ENCODE data around the gene SPATA6. TPM values are rescaled to one million over a fixed set of nuclear protein-coding genes. Genes with fewer than 3 reads are reported as not detected.
"Not testable (repeated sequence)": the region's sequence is repeated elsewhere in the genome, so short reads cannot be mapped to it uniquely, and the experiment has no call there.

SPATA6 gene
- total RNA-seq, 4 donors from 2014 or later, result 0.85 to 7.0 (median 3.2) TPM

- intact Hi-C loops (cut with DNase I; ENCODE audit: low total_unique reads), result no loop called here
- Histone ChIP-seq H3K4me3 (no peak overlapping the region), H3K4me1 (peaks cover 0 to 15% of the 10 kb centered on the region in 2 donors), H3K9me3 (no peaks in the 10 kb centered on the region), H3K27ac (no peak overlapping the region), H3K27me3 (no peaks in the 10 kb centered on the region), H3K36me3 (no peaks in the 10 kb centered on the region)
- ATAC-seq, result no peak
- no peak for DNase-seq
- in situ Hi-C loops (cut with MboI; ENCODE audit: low sequenced_read_pairs in 4 of 4), result no loop called here
- TF ChIP-seq, protein P1, sequence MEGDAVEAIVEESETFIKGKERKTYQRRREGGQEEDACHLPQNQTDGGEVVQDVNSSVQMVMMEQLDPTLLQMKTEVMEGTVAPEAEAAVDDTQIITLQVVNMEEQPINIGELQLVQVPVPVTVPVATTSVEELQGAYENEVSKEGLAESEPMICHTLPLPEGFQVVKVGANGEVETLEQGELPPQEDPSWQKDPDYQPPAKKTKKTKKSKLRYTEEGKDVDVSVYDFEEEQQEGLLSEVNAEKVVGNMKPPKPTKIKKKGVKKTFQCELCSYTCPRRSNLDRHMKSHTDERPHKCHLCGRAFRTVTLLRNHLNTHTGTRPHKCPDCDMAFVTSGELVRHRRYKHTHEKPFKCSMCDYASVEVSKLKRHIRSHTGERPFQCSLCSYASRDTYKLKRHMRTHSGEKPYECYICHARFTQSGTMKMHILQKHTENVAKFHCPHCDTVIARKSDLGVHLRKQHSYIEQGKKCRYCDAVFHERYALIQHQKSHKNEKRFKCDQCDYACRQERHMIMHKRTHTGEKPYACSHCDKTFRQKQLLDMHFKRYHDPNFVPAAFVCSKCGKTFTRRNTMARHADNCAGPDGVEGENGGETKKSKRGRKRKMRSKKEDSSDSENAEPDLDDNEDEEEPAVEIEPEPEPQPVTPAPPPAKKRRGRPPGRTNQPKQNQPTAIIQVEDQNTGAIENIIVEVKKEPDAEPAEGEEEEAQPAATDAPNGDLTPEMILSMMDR (IDR thresholded peaks at IDR 0.05 in 4 of 5, conservative IDR thresholded peaks at IDR 0.05 in 1 of 5), result no peak
- TF ChIP-seq POLR2A (IDR thresholded peaks at IDR 0.05), result no peak
Measured at GRCh38 chr1:48466594-48466993, 5.4 kb downstream of the SPATA6 start.

DNA sequence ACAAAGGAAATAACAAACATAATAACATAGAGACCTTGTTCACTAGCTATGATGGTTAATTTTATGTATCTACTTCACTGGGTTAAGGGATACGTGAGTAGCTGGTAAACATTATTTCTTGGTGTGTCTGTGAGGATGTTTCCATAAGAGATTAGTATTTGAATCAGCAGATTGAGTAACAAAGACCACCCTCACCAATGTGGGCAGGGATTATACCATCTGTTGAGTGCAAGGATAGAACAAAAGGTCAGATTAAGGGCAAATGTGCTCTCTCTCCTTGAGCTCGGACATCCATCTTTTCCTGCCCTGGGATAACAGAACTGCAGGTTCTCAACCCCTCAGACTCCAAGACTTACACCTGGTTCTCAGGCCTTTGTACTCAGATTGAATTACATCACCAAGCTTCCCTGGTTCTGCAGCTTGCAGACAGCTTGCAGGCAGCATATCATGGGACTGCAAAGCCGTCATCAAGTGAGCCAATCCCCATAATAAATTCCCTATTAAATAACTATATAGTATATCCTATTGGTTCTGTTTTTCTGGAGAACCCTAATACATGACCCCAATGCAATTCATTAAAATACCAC, 9.2 kb downstream of the SPATA6 start:
- in situ Hi-C loops (cut with MboI; ENCODE audit: low sequenced_read_pairs in 4 of 4), result no loop called here
- H3K36me3 ChIP-seq, result no peaks in the 10 kb centered on the region
- no peaks in the 10 kb centered on the region for H3K9me3 ChIP-seq
- DNase-seq, result no peak
- no peak for ATAC-seq
- intact Hi-C loops (cut with DNase I; ENCODE audit: low total_unique reads), result no loop called here
- no peaks in the 10 kb centered on the region for H3K27me3 ChIP-seq
- H3K27ac ChIP-seq, result no peak overlapping the region
- TF ChIP-seq, protein P1 (IDR thresholded peaks at IDR 0.05 in 4 of 5, conservative IDR thresholded peaks at IDR 0.05 in 1 of 5), result no peak
- no peak for TF ChIP-seq POLR2A (IDR thresholded peaks at IDR 0.05)
- H3K4me3 ChIP-seq, result no peak overlapping the region
- no peaks in the 10 kb centered on the region for H3K4me1 ChIP-seq

- in situ Hi-C loops (cut with MboI; ENCODE audit: low sequenced_read_pairs in 4 of 4), result no loop called here
Measured at GRCh38 chr1:48450505-48450904, 21.5 kb downstream of the SPATA6 start.

DNA sequence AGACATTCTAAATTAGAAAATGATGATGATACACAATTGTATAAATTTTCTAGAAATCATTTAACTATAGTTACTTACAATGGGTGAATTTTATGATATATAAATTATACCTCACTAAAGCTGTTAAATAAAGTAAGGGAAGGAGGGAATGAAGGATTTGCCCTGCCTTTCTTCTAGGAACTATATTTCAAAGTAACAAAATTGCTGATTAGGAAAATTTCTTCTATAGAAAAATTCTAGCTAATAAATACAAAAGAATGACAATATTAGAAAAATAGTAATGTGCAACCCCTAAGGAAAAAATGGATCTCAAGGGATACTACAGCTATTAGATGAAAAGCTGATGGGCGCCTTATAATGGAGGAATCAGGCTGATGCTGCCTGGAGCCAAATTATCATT, 23.1 kb downstream of the SPATA6 start:
- Histone ChIP-seq H3K36me3 (peaks cover 0 to 6% of the 10 kb centered on the region in 2 donors), H3K27ac (no peak overlapping the region)
- in situ Hi-C loops (cut with MboI; ENCODE audit: low sequenced_read_pairs in 4 of 4), result no loop called here

More at GRCh38 chr1:48450505-48450904, 21.5 kb downstream of the SPATA6 start:
- no peaks in the 10 kb centered on the region for H3K9me3 ChIP-seq
- DNase-seq (no peak), ATAC-seq (no peak)
- no peaks in the 10 kb centered on the region for H3K36me3 ChIP-seq
- TF ChIP-seq, protein P1 (IDR thresholded peaks at IDR 0.05 in 4 of 5, conservative IDR thresholded peaks at IDR 0.05 in 1 of 5), result no peak
- no peak for TF ChIP-seq POLR2A (IDR thresholded peaks at IDR 0.05)
- H3K4me3 ChIP-seq, result no peak overlapping the region
- no peaks in the 10 kb centered on the region for H3K27me3 ChIP-seq
- intact Hi-C loops (cut with DNase I; ENCODE audit: low total_unique reads), result no loop called here
- H3K27ac ChIP-seq, result no peak overlapping the region
- no peaks in the 10 kb centered on the region for H3K4me1 ChIP-seq

DNA sequence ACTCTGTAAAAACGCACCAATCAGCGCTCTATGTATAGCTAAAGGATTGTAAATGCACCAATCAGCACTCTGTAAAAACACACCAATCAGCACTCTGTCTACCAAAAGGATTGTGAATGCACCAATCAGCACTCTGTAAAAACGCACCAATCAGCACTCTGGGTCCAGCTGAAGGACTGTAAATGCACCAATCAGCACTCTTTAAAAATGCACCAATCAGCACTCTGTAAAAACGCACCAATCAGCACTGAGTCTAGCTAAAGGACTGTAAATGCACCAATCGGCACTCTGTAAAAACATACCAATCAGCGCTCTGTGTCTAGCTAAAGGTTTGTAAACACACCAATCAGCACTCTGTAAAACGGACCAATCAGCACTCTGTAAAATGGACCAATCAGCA, 27.8 kb downstream of the SPATA6 start:
- H3K27me3 ChIP-seq; H3K27ac ChIP-seq; ATAC-seq; DNase-seq; H3K36me3 ChIP-seq; intact Hi-C loops (cut with DNase I; ENCODE audit: low total_unique reads); H3K4me1 ChIP-seq; in situ Hi-C loops (cut with MboI; ENCODE audit: low sequenced_read_pairs in 4 of 4); H3K4me3 ChIP-seq; H3K9me3 ChIP-seq: not testable (repeated sequence)

More for the DNA sequence above, 23.1 kb downstream of the SPATA6 start:
- H3K27me3 ChIP-seq, result no peaks in the 10 kb centered on the region
- no peak for TF ChIP-seq POLR2A (IDR thresholded peaks at IDR 0.05)
- TF ChIP-seq, protein P1 (IDR thresholded peaks at IDR 0.05 in 4 of 5, conservative IDR thresholded peaks at IDR 0.05 in 1 of 5), result no peak
- H3K4me3 ChIP-seq, result no peak overlapping the region
- intact Hi-C loops (cut with DNase I; ENCODE audit: low total_unique reads), result no loop called here
- no peaks in the 10 kb centered on the region for H3K4me1 ChIP-seq
- H3K9me3 ChIP-seq, result no peaks in the 10 kb centered on the region
- no peak for DNase-seq
- ATAC-seq, result no peak
